ENCODE results near the gene NPHS2.

NPHS2 gene

GRCh38 chr1:179598631-179599030 is 22.9 kb upstream of the NPHS2 start:
- peaks cover 20% of the 10 kb centered on the region for H3K4me1 ChIP-seq (ENCODE audit: low read length)
- H3K79me2 ChIP-seq (ENCODE audit: low read length): no peaks in the 10 kb centered on the region
- H3K27me3 ChIP-seq (ENCODE audit: low read depth, low read length): peaks cover 21% of the 10 kb centered on the region
- no peak overlapping the region for H2AFZ ChIP-seq (ENCODE audit: low read depth, low read length)
- no peak overlapping the region for H3K27ac ChIP-seq (ENCODE audit: low read length)
- H4K20me1 ChIP-seq (ENCODE audit: insufficient read depth, low read length): no peaks in the 10 kb centered on the region
- H3K9me3 ChIP-seq (ENCODE audit: insufficient read depth, low read length): no peaks in the 10 kb centered on the region
- H3K4me2 ChIP-seq (ENCODE audit: low read length): no peak overlapping the region
- no peak overlapping the region for H3K9ac ChIP-seq (ENCODE audit: low read length)
- no peak overlapping the region for H3K4me3 ChIP-seq (ENCODE audit: low read length)
- TF ChIP-seq EZH2phosphoT487 (IDR thresholded peaks at IDR 0.05; ENCODE audit: low read depth): no peak
- no peak for TF ChIP-seq CTCF (IDR thresholded peaks at IDR 0.05; ENCODE audit: low read depth, low read length)
- no peaks in the 10 kb centered on the region for H3K36me3 ChIP-seq (replicated peaks; ENCODE audit: low read depth, low read length)

GRCh38 chr1:179591592-179592580 is 16.1 kb upstream of the NPHS2 start, which contains the start of gene TDRD5:
TDRD5 (plus strand) TSS chr1:179591832; CDS start chr1:179592616, 784 bp downstream.
- H3K9ac ChIP-seq (ENCODE audit: low read length): no peak within 1 kb of the TSS
- no peak within 1 kb of the TSS for H3K27ac ChIP-seq (ENCODE audit: low read length)
- H3K36me3 ChIP-seq (replicated peaks; ENCODE audit: low read depth, low read length): no peaks in the 10 kb centered on the region
- no peak within 1 kb of the TSS for H3K4me2 ChIP-seq (ENCODE audit: low read length)
- peaks cover 20% of the 10 kb centered on the region for H3K27me3 ChIP-seq (ENCODE audit: low read depth, low read length)
- H2AFZ ChIP-seq (ENCODE audit: low read depth, low read length): no peak within 1 kb of the TSS
- no peaks in the 10 kb centered on the region for H4K20me1 ChIP-seq (ENCODE audit: insufficient read depth, low read length)
- no peaks in the 10 kb centered on the region for H3K79me2 ChIP-seq (ENCODE audit: low read length)
- TF ChIP-seq CTCF (IDR thresholded peaks at IDR 0.05; ENCODE audit: low read depth, low read length) (no peak), EZH2phosphoT487 (IDR thresholded peaks at IDR 0.05; ENCODE audit: low read depth) (no peak)
- H3K4me1 ChIP-seq (ENCODE audit: low read length): peaks cover 10% of the 10 kb centered on the region
- no peaks in the 10 kb centered on the region for H3K9me3 ChIP-seq (ENCODE audit: insufficient read depth, low read length)
- H3K4me3 ChIP-seq (ENCODE audit: low read length): no peak within 1 kb of the TSS

- Histone ChIP-seq H3K27me3 (ENCODE audit: low read depth, low read length) (peaks cover 15% of the 10 kb centered on the region), H3K4me2 (ENCODE audit: low read length) (no peak overlapping the region), H2AFZ (ENCODE audit: low read depth, low read length) (no peak overlapping the region), H3K9me3 (ENCODE audit: insufficient read depth, low read length) (no peaks in the 10 kb centered on the region), H3K79me2 (ENCODE audit: low read length) (no peaks in the 10 kb centered on the region), H3K4me3 (ENCODE audit: low read length) (no peak overlapping the region), H3K9ac (ENCODE audit: low read length) (no peak overlapping the region), H4K20me1 (ENCODE audit: insufficient read depth, low read length) (no peaks in the 10 kb centered on the region), H3K27ac (ENCODE audit: low read length) (no peak overlapping the region), H3K4me1 (ENCODE audit: low read length) (peaks cover 8% of the 10 kb centered on the region), H3K36me3 (replicated peaks; ENCODE audit: low read depth, low read length) (no peaks in the 10 kb centered on the region)
- TF ChIP-seq CTCF (IDR thresholded peaks at IDR 0.05; ENCODE audit: low read depth, low read length): no peak
- TF ChIP-seq EZH2phosphoT487 (IDR thresholded peaks at IDR 0.05; ENCODE audit: low read depth): no peak
Measured at GRCh38 chr1:179591253-179591591, 15.5 kb upstream of the NPHS2 start.

- H3K79me2 ChIP-seq (ENCODE audit: low read length): no peaks in the 10 kb centered on the region
- no peak overlapping the region for H2AFZ ChIP-seq (ENCODE audit: low read depth, low read length)
- no peak overlapping the region for H3K9ac ChIP-seq (ENCODE audit: low read length)
- TF ChIP-seq CTCF (IDR thresholded peaks at IDR 0.05; ENCODE audit: low read depth, low read length): no peak
- no peak for TF ChIP-seq EZH2phosphoT487 (IDR thresholded peaks at IDR 0.05; ENCODE audit: low read depth)
- H3K27ac ChIP-seq (ENCODE audit: low read length): no peak overlapping the region
- H3K4me1 ChIP-seq (ENCODE audit: low read length): peaks cover 2% of the 10 kb centered on the region
- no peak overlapping the region for H3K4me3 ChIP-seq (ENCODE audit: low read length)
- no peak overlapping the region for H3K4me2 ChIP-seq (ENCODE audit: low read length)
- H3K9me3 ChIP-seq (ENCODE audit: insufficient read depth, low read length): no peaks in the 10 kb centered on the region
- no peaks in the 10 kb centered on the region for H4K20me1 ChIP-seq (ENCODE audit: insufficient read depth, low read length)
- H3K27me3 ChIP-seq (ENCODE audit: low read depth, low read length): peaks cover 10% of the 10 kb centered on the region; the same call in 1 of the 2 replicates
- no peaks in the 10 kb centered on the region for H3K36me3 ChIP-seq (replicated peaks; ENCODE audit: low read depth, low read length)
Measured at GRCh38 chr1:179590671-179591070, 14.9 kb upstream of the NPHS2 start.

Data from OCI-LY3 (cell line).